Measurements from ENCODE around the gene AJAP1.

- TF ChIP-seq, protein P1, sequence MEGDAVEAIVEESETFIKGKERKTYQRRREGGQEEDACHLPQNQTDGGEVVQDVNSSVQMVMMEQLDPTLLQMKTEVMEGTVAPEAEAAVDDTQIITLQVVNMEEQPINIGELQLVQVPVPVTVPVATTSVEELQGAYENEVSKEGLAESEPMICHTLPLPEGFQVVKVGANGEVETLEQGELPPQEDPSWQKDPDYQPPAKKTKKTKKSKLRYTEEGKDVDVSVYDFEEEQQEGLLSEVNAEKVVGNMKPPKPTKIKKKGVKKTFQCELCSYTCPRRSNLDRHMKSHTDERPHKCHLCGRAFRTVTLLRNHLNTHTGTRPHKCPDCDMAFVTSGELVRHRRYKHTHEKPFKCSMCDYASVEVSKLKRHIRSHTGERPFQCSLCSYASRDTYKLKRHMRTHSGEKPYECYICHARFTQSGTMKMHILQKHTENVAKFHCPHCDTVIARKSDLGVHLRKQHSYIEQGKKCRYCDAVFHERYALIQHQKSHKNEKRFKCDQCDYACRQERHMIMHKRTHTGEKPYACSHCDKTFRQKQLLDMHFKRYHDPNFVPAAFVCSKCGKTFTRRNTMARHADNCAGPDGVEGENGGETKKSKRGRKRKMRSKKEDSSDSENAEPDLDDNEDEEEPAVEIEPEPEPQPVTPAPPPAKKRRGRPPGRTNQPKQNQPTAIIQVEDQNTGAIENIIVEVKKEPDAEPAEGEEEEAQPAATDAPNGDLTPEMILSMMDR (IDR thresholded peaks at IDR 0.05) = no peak
- TF ChIP-seq POLR2A (IDR thresholded peaks at IDR 0.05) = no peak
Measured at GRCh38 chr1:4784761-4785160, 130.4 kb downstream of the AJAP1 start.
